Measurements from ENCODE around the gene RCSD1. TPM values are rescaled to one million over a fixed set of nuclear protein-coding genes. Genes with fewer than 3 reads are reported as not detected.
"Not testable (repeated sequence)": the region's sequence is repeated elsewhere in the genome, so short reads cannot be mapped to it uniquely, and the experiment has no call there.

The RCSD1 gene
- total and polyA plus RNA-seq, 2 donors (not counting 3 experiments of a cell fraction or from before 2014, with no cell fraction given): 0.08 to 1.00 TPM

- no peak for TF ChIP-seq GATA2 (IDR thresholded peaks at IDR 0.05; ENCODE audit: insufficient read depth, insufficient read length, low read depth, low read length)
- FAIRE-seq (no peak), DNase-seq (ENCODE audit: low read depth, low spot score) (no peak)
- H2AFZ ChIP-seq (ENCODE audit: low read depth, low read length): no peak overlapping the region
- no peak overlapping the region for H3K9ac ChIP-seq (replicated peaks; ENCODE audit: extremely low read depth, insufficient read depth, low read length)
- H4K20me1 ChIP-seq (replicated peaks; ENCODE audit: control insufficient read depth, extremely low read depth, insufficient read depth, low read length): peaks cover 6% of the 10 kb centered on the region
- no peak overlapping the region for H3K4me3 ChIP-seq (replicated peaks in 1 of 3; ENCODE audit: insufficient read depth in 1 of 3, low read depth in 1 of 3, low read length in 3 of 3)
- no peaks in the 10 kb centered on the region for H3K9me1 ChIP-seq (replicated peaks; ENCODE audit: control insufficient read depth, extremely low read depth, insufficient read depth, low read length)
- intact Hi-C loops (cut with micrococcal nuclease): no loop called here
- peaks cover 58% of the 10 kb centered on the region for H3K79me2 ChIP-seq (ENCODE audit: control insufficient read depth, insufficient read depth, low read length)
- no peaks in the 10 kb centered on the region for H3K4me1 ChIP-seq (ENCODE audit: control insufficient read depth, extremely low read depth, insufficient read depth, low read length)
- ChIA-PET POLR2A (no interaction called here), CTCF (interaction anchor here (0.8 to 1.8 kb wide), 2 partner anchors 17 to 342 kb away, joined by 3 to 5 read pairs; no protein-coding TSS in a partner anchor)
- no TSS peak for BruUV-seq (replicated peaks)
- no peaks in the 10 kb centered on the region for H3K27me3 ChIP-seq (ENCODE audit: control insufficient read depth in 2 of 2, insufficient read depth in 2 of 2, low read length in 2 of 2)
- dilution Hi-C loops (cut with MboI; ENCODE audit: extremely low pct_ligation_motif_present, low sequenced_read_pairs): no loop called here
- H3K36me3 ChIP-seq (ENCODE audit: control insufficient read depth in 2 of 2, extremely low read depth in 1 of 2, insufficient read depth in 2 of 2, low read length in 2 of 2): no peaks in the 10 kb centered on the region
- H3K4me2 ChIP-seq (ENCODE audit: insufficient read depth, low read length): no peak overlapping the region
- no peaks in the 10 kb centered on the region for H3K9me3 ChIP-seq (replicated peaks; ENCODE audit: control insufficient read depth, insufficient read depth, low read length)
- no peak overlapping the region for H3K27ac ChIP-seq (ENCODE audit: insufficient read depth, low read depth, low read length)
Observed at GRCh38 chr1:167739752-167740151, 109.7 kb downstream of the RCSD1 start.

GRCh38 chr1:167741103-167741502 lies 111.1 kb downstream of the RCSD1 start:
- H3K36me3 ChIP-seq (ENCODE audit: control insufficient read depth in 2 of 2, extremely low read depth in 1 of 2, insufficient read depth in 2 of 2, low read length in 2 of 2); BruUV-seq (replicated peaks); H3K27ac ChIP-seq (ENCODE audit: insufficient read depth, low read depth, low read length); FAIRE-seq; H3K4me3 ChIP-seq (replicated peaks in 1 of 3; ENCODE audit: insufficient read depth in 1 of 3, low read depth in 1 of 3, low read length in 3 of 3); H4K20me1 ChIP-seq (replicated peaks; ENCODE audit: control insufficient read depth, extremely low read depth, insufficient read depth, low read length); H3K9me3 ChIP-seq (replicated peaks; ENCODE audit: control insufficient read depth, insufficient read depth, low read length); intact Hi-C loops (cut with micrococcal nuclease); dilution Hi-C loops (cut with MboI; ENCODE audit: extremely low pct_ligation_motif_present, low sequenced_read_pairs); DNase-seq (ENCODE audit: low read depth, low spot score); H3K4me1 ChIP-seq (ENCODE audit: control insufficient read depth, extremely low read depth, insufficient read depth, low read length); H2AFZ ChIP-seq (ENCODE audit: low read depth, low read length); H3K27me3 ChIP-seq (ENCODE audit: control insufficient read depth in 2 of 2, insufficient read depth in 2 of 2, low read length in 2 of 2); CTCF ChIA-PET; H3K4me2 ChIP-seq (ENCODE audit: insufficient read depth, low read length); H3K9me1 ChIP-seq (replicated peaks; ENCODE audit: control insufficient read depth, extremely low read depth, insufficient read depth, low read length); H3K9ac ChIP-seq (replicated peaks; ENCODE audit: extremely low read depth, insufficient read depth, low read length): not testable (repeated sequence)
- POLR2A ChIA-PET: interaction anchor here (0.7 kb wide), 1 partner anchor 27 kb away, joined by 6 read pairs; no protein-coding TSS in a partner anchor
- peaks cover 56% of the 10 kb centered on the region for H3K79me2 ChIP-seq (ENCODE audit: control insufficient read depth, insufficient read depth, low read length)

- dilution Hi-C loops (cut with MboI; ENCODE audit: extremely low pct_ligation_motif_present, low sequenced_read_pairs); H2AFZ ChIP-seq (ENCODE audit: low read depth, low read length): not testable (repeated sequence)
Observed at GRCh38 chr1:167742392-167743057, 112.5 kb downstream of the RCSD1 start.

More at GRCh38 chr1:167742392-167743057, 112.5 kb downstream of the RCSD1 start:
- H3K4me1 ChIP-seq (ENCODE audit: control insufficient read depth, extremely low read depth, insufficient read depth, low read length); H3K4me3 ChIP-seq (replicated peaks in 1 of 3; ENCODE audit: insufficient read depth in 1 of 3, low read depth in 1 of 3, low read length in 3 of 3); POLR2A ChIA-PET; CTCF ChIA-PET; H3K36me3 ChIP-seq (ENCODE audit: control insufficient read depth in 2 of 2, extremely low read depth in 1 of 2, insufficient read depth in 2 of 2, low read length in 2 of 2); intact Hi-C loops (cut with micrococcal nuclease); H3K9ac ChIP-seq (replicated peaks; ENCODE audit: extremely low read depth, insufficient read depth, low read length); BruUV-seq (replicated peaks); H3K27me3 ChIP-seq (ENCODE audit: control insufficient read depth in 2 of 2, insufficient read depth in 2 of 2, low read length in 2 of 2); H3K9me3 ChIP-seq (replicated peaks; ENCODE audit: control insufficient read depth, insufficient read depth, low read length); H3K9me1 ChIP-seq (replicated peaks; ENCODE audit: control insufficient read depth, extremely low read depth, insufficient read depth, low read length); DNase-seq (ENCODE audit: low read depth, low spot score); H3K27ac ChIP-seq (ENCODE audit: insufficient read depth, low read depth, low read length); FAIRE-seq; H4K20me1 ChIP-seq (replicated peaks; ENCODE audit: control insufficient read depth, extremely low read depth, insufficient read depth, low read length); H3K4me2 ChIP-seq (ENCODE audit: insufficient read depth, low read length): not testable (repeated sequence)
- H3K79me2 ChIP-seq (ENCODE audit: control insufficient read depth, insufficient read depth, low read length): peaks cover 54% of the 10 kb centered on the region
